ENCODE data around the gene ADIPOQ. TPM values are rescaled to one million over a fixed set of nuclear protein-coding genes. Genes with fewer than 3 reads are reported as not detected.
"Not testable (repeated sequence)": the region's sequence is repeated elsewhere in the genome, so short reads cannot be mapped to it uniquely, and the experiment has no call there.

Gene ADIPOQ
- total RNA-seq, 1 donor from 2014 or later: 0.08 TPM

GRCh38 chr3:186826976-186827857 is 15.3 kb upstream of the ADIPOQ start:
- ATAC-seq: peak; percentile 95

- no peak for ATAC-seq
Observed at GRCh38 chr3:186828340-186828739, 14.2 kb upstream of the ADIPOQ start.

GRCh38 chr3:186831798-186832197 is 10.7 kb upstream of the ADIPOQ start:
- ATAC-seq: no peak

- no peak for ATAC-seq
Observed at GRCh38 chr3:186832276-186832675, 10.2 kb upstream of the ADIPOQ start.

GRCh38 chr3:186839874-186840641 is 2.5 kb upstream of the ADIPOQ start:
- ATAC-seq: no peak

GRCh38 chr3:186841620-186842019 is 890 bp upstream of the ADIPOQ start:
- ATAC-seq: peak; percentile 80

GRCh38 chr3:186843039-186843432 is 526 bp downstream of the ADIPOQ start:
- no peak for ATAC-seq

GRCh38 chr3:186844908-186845307 is 2.4 kb downstream of the ADIPOQ start:
- ATAC-seq: no peak

- ATAC-seq: no peak
Observed at GRCh38 chr3:186845756-186846155, 3.2 kb downstream of the ADIPOQ start.

- ATAC-seq: no peak
Observed at GRCh38 chr3:186847437-186847836, 4.9 kb downstream of the ADIPOQ start.

GRCh38 chr3:186849374-186849975 is 7.0 kb downstream of the ADIPOQ start:
- no peak for ATAC-seq

GRCh38 chr3:186851835-186852234 is 9.3 kb downstream of the ADIPOQ start:
- ATAC-seq: not testable (repeated sequence)

- no peak for ATAC-seq
Observed at GRCh38 chr3:186852994-186853393, 10.5 kb downstream of the ADIPOQ start.

- no peak for ATAC-seq
Observed at GRCh38 chr3:186854146-186854545, 11.6 kb downstream of the ADIPOQ start.

GRCh38 chr3:186854954-186855353 is 12.4 kb downstream of the ADIPOQ start:
- ATAC-seq: no peak

GRCh38 chr3:186857743-186858142 is 15.2 kb downstream of the ADIPOQ start:
- ATAC-seq: no peak

GRCh38 chr3:186865215-186865853 is 22.8 kb downstream of the ADIPOQ start:
- not testable (repeated sequence) for ATAC-seq

- ATAC-seq: peak; percentile 59
Observed at GRCh38 chr3:186866095-186866494, 23.6 kb downstream of the ADIPOQ start.

GRCh38 chr3:186869253-186870100 is 27.0 kb downstream of the ADIPOQ start:
- ATAC-seq: no peak

GRCh38 chr3:186870421-186871201 is 28.1 kb downstream of the ADIPOQ start:
- ATAC-seq: no peak

- no peak for ATAC-seq
Observed at GRCh38 chr3:186871403-186871924, 29.0 kb downstream of the ADIPOQ start.

All from esophagus mucosa (tissue), 1 donor.